Upper lobe of right lung (tissue), 1 donor: ENCODE measurements around the gene GRPR. TPM values are rescaled to one million over a fixed set of nuclear protein-coding genes. Genes with fewer than 3 reads are reported as not detected.

Experiments
- ATAC-seq: fragments of 200-7000 bp; cut with Tn5 transposase; one replicate; pipeline ENCODE4 v1.9.1; 2020; ENCODE audit warnings: mild to moderate bottlenecking, moderate library complexity
- DNase-seq: peaks from one replicate; pipeline ENCODE4 v3.0.0-alpha.2; 2020
- H3K27ac ChIP-seq: fragments of 200-600 bp; one replicate; pipeline ENCODE4 v1.8.0; 2022
- H3K27me3 ChIP-seq: fragments of 200-600 bp; one replicate; pipeline ENCODE4 v1.8.0; 2022; ENCODE audit warnings: mild to moderate bottlenecking
- H3K36me3 ChIP-seq: fragments of 200-600 bp; one replicate; pipeline ENCODE4 v1.8.0; 2022
- H3K4me1 ChIP-seq: fragments of 200-600 bp; one replicate; pipeline ENCODE4 v1.8.0; 2022
- H3K4me3 ChIP-seq: fragments of 200-600 bp; one replicate; pipeline ENCODE4 v1.8.0; 2022; ENCODE audit warnings: mild to moderate bottlenecking
- H3K9me3 ChIP-seq: fragments of 200-600 bp; one replicate; pipeline ENCODE4 v1.8.0; 2022
- CTCF ChIP-seq: fragments of 200-600 bp; IDR thresholded peaks from one replicate; pipeline ENCODE4 v1.8.0; 2022; ENCODE audit warnings: antibody characterized with exemption
- intact Hi-C: fragments of 100-400 bp; cut with DNase I; formaldehyde crosslinking; loops from one replicate; pipeline ENCODE4 v1.11.0; 2022
- long read RNA-seq: library from polyadenylated mRNA; unstranded; transcript quantifications from one replicate; pipeline ENCODE4 v2.0.0, GENCODE V29; 2021
- total RNA-seq: library from RNA; stranded (reverse); fragmentation: NEBNext Ultra II Directional; extraction: Animal tissue kit (Norgen Biotek cat#: 25700); gene quantifications from one replicate; pipeline ENCODE4 v1.2.1, GENCODE V29; 2021
- donor health status: DM: no; HTN: yes; CAD: no; lungs with severe emphysema.

GRPR gene
- total RNA-seq = not detected
- long read RNA-seq = 0 reads

GRCh38 chrX:16123222-16123786 lies at the start of gene GRPR:
Gene GRPR, plus strand, starts transcription at chrX:16123565. Its CDS starts 389 bp downstream, at chrX:16123954.
- no peak within 1 kb of the TSS for H3K4me3 ChIP-seq
- intact Hi-C loops = no loop called here
- ATAC-seq (peak; percentile 92), DNase-seq (peak; percentile 72)
- no peaks in the 10 kb centered on the region for H3K9me3 ChIP-seq
- H3K4me1 ChIP-seq = no peaks in the 10 kb centered on the region
- H3K36me3 ChIP-seq = no peaks in the 10 kb centered on the region
- no peak within 1 kb of the TSS for H3K27ac ChIP-seq
- TF ChIP-seq CTCF = peak; percentile 69
- no peaks in the 10 kb centered on the region for H3K27me3 ChIP-seq

- H3K36me3 ChIP-seq = no peaks in the 10 kb centered on the region
- DNase-seq = no peak
- no peaks in the 10 kb centered on the region for H3K27me3 ChIP-seq
- H3K4me1 ChIP-seq = no peaks in the 10 kb centered on the region
- no peak overlapping the region for H3K4me3 ChIP-seq
- no peaks in the 10 kb centered on the region for H3K9me3 ChIP-seq
- H3K27ac ChIP-seq = no peak overlapping the region
- no peak for TF ChIP-seq CTCF
- ATAC-seq = no peak
- intact Hi-C loops = no loop called here
Observed at GRCh38 chrX:16075087-16075486, 48.3 kb upstream of the GRPR start.

GRCh38 chrX:16076834-16077233 lies 46.5 kb upstream of the GRPR start:
- DNase-seq = no peak

GRCh38 chrX:16077811-16078210 lies 45.6 kb upstream of the GRPR start:
- TF ChIP-seq CTCF = no peak
- no peaks in the 10 kb centered on the region for H3K4me1 ChIP-seq
- no peaks in the 10 kb centered on the region for H3K9me3 ChIP-seq
- H3K4me3 ChIP-seq = no peak overlapping the region
- no peaks in the 10 kb centered on the region for H3K27me3 ChIP-seq
- ATAC-seq = no peak
- intact Hi-C loops = no loop called here
- DNase-seq = no peak
- no peaks in the 10 kb centered on the region for H3K36me3 ChIP-seq
- H3K27ac ChIP-seq = no peak overlapping the region

More at GRCh38 chrX:16076834-16077233, 46.5 kb upstream of the GRPR start:
- no peaks in the 10 kb centered on the region for H3K4me1 ChIP-seq
- no peak overlapping the region for H3K27ac ChIP-seq
- intact Hi-C loops = no loop called here
- H3K36me3 ChIP-seq = no peaks in the 10 kb centered on the region
- TF ChIP-seq CTCF = no peak
- no peak for ATAC-seq
- H3K27me3 ChIP-seq = no peaks in the 10 kb centered on the region
- H3K9me3 ChIP-seq = no peaks in the 10 kb centered on the region
- no peak overlapping the region for H3K4me3 ChIP-seq

GRCh38 chrX:16081357-16081756 lies 42.0 kb upstream of the GRPR start:
- ATAC-seq = no peak

More at GRCh38 chrX:16081357-16081756, 42.0 kb upstream of the GRPR start:
- DNase-seq = no peak
- intact Hi-C loops = no loop called here
- H3K36me3 ChIP-seq = no peaks in the 10 kb centered on the region
- H3K27me3 ChIP-seq = no peaks in the 10 kb centered on the region
- H3K9me3 ChIP-seq = no peaks in the 10 kb centered on the region
- no peak overlapping the region for H3K4me3 ChIP-seq
- H3K27ac ChIP-seq = no peak overlapping the region
- no peak for TF ChIP-seq CTCF
- H3K4me1 ChIP-seq = no peaks in the 10 kb centered on the region
